ENCODE measurements around the gene POLDIP2. TPM values are rescaled to one million over a fixed set of nuclear protein-coding genes. Genes with fewer than 3 reads are reported as not detected.
"Not testable (repeated sequence)": the region's sequence is repeated elsewhere in the genome, so short reads cannot be mapped to it uniquely, and the experiment has no call there.

POLDIP2 gene
- total RNA-seq, 1 donor from 2014 or later, result 81.1 TPM

DNA sequence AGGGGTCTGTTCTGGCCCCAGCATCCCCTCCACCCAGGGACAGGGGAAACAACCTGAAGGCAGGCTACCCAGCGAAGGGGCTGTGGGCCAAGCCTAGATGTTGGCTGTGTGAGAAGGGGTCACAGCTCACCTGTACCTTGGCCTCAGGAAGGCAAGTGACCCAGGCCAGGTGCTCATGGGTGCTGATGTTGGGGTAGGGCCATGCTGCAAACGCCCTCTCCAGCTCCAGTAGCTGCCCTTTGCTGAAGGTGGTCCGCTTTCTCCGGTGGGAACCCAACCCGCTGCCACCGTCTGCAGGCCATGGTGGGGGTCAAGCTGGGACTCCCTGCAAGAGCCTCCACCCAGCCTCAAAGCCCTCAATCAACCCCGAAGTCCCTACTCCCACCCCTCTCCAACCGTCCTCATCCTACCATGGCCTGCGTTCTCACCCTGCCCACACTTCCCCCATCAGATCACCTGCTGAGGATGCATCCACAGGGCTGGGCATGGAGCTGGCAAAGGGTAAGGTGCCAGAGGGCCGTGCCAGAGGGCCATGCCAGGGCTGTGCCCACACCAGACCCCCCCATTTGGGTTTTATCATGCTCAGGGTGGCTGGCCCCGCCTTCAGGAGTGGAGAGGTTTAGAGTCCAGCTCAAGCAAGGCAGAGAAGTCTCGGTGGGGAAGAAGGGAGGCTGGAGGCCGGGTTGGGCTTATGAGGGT is 7.5 kb upstream of the POLDIP2 start, which contains the start of gene SEBOX:
Gene SEBOX (minus strand): TSS at position 535 of the 699 bp plus-strand sequence. CDS start 48 bp downstream, at position 487.
- no peak for ATAC-seq

GRCh38 chr17:28363776-28364650 is 6.7 kb upstream of the POLDIP2 start:
- no peak for ATAC-seq

DNA sequence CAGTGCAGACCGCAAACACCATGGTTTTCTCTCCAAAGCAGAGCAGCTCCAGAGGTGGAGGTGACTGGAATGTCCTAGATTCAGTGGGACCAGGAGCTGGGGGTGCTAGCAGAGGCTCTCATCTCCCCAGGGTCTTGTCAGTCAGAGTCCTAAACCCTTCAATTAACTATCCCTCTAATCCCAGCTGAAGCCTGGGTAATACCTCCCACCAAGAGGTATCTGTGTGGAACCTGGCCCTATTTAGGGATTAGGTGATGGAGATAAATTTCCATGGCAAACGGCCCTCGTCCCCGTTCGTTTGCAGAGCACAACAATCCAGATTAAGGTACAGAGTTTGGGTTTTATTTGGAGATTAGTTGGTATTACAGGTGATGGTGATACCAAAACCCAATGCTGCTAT is 5.9 kb upstream of the POLDIP2 start:
- ATAC-seq, result no peak

DNA sequence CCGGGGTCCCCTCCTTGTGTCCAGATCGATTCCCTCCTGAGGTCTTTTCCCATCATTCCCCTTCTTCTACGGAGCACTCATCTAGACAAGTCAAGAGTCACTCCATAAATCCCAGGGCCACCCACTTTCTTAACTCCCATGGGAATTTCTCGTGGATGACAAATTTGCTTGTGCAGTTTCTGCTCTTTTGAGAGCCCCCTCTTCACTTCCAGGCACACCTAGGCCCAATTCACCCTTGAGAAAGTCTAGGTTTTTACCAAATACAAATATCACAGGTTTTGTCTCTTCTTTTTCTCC is 522 bp upstream of the POLDIP2 start:
- ATAC-seq, result no peak

DNA sequence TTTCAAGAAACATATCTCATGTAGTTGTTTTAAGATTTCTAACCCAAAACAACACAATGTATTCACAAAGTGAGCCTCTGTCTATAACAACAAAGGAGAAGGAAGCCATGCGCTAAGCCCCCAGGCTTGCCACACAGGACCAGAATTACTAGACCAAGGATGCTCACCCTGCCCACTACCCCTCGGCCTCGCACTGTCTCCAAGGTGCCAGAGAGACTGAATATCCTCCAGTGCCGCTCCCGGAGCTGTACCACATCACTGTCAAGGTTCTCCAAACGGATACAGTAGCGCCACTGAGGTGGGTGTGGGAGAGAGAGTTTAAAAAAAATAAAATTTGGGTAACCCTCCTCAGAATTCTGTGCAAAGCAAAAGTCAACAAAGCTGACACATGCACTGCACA is 7.1 kb downstream of the POLDIP2 start:
- ATAC-seq, result no peak

DNA sequence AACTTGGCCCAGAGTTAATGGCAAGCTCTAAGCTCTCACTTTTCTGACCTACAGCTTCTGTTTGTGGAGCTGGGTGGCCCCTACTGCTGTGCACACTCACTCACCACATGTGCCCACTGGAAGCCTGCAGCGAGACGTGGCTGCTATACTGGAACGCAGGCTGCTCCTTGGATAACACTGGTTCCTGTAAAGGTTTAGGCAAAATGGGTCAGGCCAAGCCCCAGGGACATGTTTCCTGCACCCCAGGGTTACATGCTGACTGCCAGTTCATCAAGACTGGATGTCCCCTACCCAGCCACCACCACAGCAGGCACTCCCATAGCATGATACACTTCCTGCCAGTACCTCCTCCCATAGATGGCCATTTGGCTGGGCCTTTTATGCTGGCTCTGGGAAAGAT is 8.3 kb downstream of the POLDIP2 start:
- ATAC-seq, result no peak

DNA sequence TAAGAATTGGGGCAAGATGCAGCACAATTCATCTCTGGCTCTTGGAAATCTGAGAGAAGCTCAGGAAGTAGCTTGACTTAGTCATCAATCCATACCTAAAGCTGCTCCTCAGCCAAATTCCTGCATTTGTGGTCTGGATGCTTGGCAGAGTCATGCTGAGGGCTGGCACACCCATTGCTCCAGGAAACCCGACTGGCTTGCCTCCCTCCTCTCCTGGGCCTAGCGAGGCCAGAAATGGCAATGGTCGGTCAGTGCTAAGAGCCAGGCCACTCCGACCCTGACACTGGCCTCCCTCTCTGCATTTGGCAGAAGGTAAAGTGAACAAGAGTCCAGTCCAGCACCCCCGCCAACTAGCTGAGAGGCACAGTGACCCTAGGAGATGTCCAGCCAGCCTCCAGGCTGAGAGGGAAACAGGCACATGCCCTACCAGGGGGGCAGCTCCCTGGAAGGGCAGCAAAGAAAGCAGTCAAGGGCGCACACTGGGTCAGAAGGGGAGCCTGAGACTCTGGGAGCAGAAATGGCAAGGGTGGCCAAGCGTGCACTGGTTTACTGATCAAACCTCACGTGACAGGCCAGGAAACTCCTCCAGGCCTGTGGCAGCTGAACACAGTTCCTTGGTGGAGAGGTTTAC is 10.0 kb downstream of the POLDIP2 start:
- ATAC-seq, result peak; percentile 56

DNA sequence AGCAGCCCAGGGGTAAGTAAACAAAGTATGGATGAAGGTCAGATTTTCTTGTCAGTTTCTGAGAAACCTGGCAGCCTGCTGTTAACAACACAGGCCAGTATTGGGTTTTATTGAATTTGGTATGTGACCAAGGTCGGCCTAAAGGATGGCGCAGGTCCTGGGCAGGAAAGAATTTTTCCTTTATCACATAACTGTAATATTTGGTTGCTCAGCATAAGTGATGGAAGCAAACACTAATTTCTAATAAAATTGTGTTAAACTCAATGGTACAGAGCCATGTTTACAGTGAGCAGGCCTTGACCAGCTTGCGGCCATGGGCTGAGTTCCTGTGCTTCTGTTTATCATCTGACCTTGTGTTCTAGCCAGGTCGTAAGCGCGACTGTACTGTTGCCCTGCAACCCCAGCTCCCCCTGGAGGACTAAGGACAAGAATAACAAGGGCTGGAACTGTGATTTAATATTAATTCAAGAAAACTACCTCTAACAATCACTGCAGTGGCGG is 10.5 kb downstream of the POLDIP2 start:
- ATAC-seq, result no peak

- ATAC-seq, result no peak
These were observed 11.1 kb downstream of the POLDIP2 start for GRCh38 chr17:28346199-28346580.

DNA sequence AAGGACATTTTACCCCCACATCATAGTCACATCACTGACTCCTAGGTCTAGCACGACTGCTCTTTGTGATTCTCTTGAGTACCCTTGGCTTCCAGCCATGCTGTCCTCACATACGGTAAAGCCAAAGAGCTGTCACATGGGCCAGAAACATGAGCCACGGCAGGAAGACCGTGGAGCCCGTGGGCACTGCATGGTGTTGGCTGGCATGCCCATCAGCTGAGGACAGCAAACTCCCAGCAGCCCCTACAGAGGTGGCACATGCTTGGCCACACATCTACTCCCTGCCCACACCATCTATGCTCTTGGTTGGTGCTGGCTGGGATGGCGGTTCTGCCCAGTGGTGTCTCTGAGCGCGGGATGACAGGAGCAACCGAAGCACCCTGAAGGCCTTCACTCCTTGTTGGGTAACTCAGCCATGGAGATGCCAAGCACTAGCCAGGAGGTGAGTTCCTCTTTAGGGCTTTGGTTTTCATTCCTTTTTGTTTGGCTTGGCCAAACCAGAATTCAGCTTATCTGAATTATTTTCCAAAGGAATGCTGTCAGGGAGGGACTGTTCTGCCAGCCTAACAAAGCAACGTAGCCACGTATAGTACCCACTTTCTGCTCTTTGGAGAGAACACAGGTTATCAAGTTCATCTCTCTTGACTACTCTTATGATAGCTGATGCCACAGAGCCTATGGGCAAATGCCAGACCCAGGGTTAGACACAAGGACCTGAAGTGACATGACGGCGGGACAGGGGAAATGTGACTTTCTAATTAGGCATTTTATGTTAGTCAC is 11.7 kb downstream of the POLDIP2 start:
- ATAC-seq, result no peak

GRCh38 chr17:28344435-28344901 is 12.9 kb downstream of the POLDIP2 start:
- no peak for ATAC-seq

DNA sequence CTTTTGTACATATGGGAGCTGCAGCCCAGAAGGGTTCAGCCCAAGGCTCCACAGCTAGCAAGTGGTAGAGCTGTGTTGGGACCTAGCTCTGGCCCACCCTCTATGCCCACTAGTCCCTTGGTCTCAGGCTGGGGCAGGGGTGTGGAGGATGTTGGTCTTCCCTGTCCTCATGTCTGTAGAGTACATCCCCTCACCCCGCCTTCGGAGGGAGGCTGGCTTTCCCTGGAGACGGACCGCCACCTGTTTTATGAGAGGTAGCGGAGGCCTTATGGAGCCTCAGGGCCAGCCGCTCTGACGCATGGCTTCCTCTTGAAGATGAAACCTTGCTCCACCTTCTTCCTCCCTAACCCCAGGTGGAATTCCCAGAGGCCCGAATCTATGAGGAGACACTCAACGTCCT is 13.3 kb downstream of the POLDIP2 start:
- peak; percentile 2 for ATAC-seq

- peak; percentile 67 for ATAC-seq
These were observed 13.8 kb downstream of the POLDIP2 start for GRCh38 chr17:28343491-28343932.

GRCh38 chr17:28342313-28342712 is 15.0 kb downstream of the POLDIP2 start:
- ATAC-seq, result no peak

DNA sequence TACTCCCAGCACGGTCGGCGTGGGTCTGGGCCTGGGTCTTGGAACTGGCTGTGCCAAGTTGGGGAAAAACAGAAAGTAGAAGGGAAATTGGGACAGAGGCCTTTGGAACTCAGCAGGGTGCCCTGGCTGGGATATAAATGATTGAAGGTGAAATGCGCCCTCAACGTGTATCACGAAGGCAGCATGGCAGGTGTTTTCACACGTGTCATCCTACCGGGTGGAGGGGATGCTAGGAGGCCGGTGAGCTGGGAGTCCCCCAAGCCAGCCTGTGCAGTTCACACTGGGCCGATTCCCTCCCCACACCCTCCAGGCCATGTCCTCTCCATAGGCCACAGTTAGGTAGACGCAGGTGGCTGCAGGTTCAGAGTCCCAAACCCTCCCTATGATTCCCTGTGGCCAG is 15.8 kb downstream of the POLDIP2 start:
- ATAC-seq, result no peak

- ATAC-seq, result no peak
These were observed 17.0 kb downstream of the POLDIP2 start for GRCh38 chr17:28340374-28340773.

DNA sequence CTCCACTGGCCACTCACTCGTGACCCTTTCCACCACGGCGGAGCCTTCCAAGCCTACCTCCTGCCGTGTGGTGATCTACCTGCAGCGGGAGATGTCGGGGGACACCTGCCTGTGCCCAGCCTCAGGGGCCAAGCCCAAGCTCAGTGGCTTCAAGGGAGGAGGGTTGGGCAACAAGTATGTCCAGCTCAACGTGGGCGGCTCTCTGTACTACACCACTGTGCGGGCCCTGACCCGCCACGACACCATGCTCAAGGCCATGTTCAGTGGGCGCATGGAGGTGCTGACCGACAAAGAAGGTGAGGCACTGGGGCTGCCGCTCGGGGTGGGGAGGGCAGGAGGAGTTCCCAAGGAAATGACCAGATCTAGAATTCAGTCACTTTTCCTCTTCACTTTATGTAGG is 17.9 kb downstream of the POLDIP2 start:
- no peak for ATAC-seq

DNA sequence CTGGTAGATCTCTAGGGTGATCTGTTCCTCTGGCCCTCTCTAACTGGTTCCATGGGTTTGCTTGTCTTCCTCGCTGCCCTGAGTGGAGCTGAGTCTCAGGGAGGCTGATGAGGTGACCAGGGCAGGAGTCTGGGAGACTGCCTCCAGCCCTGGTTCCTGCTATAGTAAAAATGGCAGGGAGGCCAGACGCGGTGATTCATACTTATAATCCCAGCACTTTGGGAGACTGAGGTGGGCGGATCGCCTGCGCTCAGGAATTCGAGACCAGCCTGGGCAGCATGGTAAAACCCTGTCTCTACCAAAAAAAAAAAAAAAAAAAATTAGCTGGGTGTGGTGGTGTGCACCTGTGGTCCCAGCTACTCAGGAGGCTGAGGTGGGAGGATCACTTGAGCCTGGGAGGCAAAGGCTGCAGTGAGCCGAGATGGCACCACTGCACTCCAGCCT is 18.5 kb downstream of the POLDIP2 start:
- ATAC-seq, result not testable (repeated sequence)

DNA sequence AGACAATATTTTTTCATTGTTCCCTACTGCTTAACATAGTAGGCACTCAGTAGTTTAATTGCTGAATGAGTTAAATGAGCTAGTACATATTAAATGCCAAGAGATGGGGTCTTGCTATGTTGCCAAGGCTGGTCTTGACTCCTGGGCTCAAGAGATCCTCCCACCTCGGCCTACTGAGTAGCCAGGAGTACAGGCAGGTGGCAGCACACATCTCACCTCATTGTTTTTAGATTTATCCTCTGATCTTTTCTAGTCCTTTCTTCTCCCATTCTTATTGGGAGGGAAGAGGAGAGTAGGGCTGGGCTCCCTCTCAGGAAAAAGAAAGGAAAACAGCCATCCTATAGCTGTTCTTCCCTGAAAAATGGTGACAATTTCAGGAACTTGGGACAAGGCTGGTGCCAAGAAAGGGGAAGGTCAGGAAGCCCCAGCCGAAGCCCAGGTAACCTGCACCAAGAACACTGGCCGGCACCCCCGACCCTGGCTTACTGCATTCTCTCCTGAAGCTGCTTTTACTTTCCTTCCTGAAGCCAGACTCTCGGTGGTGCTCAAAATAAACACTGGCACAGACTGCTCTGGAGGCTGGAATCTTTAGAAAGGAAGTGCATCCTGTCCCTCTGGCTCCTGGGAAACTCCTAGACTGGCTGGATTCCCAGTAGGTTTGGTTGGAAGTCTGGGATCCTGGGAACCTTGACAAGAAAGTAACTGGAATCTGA is 19.1 kb downstream of the POLDIP2 start:
- ATAC-seq, result no peak

GRCh38 chr17:28335959-28336871 is 21.1 kb downstream of the POLDIP2 start:
- peak; percentile 59 for ATAC-seq

All from esophagus mucosa (tissue), 1 donor.